GM12873 (cell line): ENCODE results near the gene EPHB2.
A peak's percentile ranks its signal among the peaks of the same experiment; 100 is the strongest.

Experiments
- CTCF ChIP-seq: IDR thresholded peaks from 2 replicates; pipeline ENCODE4 v1.5.1; 2012; ENCODE audit warnings: low read depth, mild to moderate bottlenecking, moderate library complexity, low read length, control low read depth; ENCODE audit not compliant: insufficient read depth; ENCODE audit errors: missing control alignments

The EPHB2 gene

GRCh38 chr1:22930240-22930912 is 219.7 kb downstream of the EPHB2 start:
- TF ChIP-seq CTCF: peak; percentile 75

- TF ChIP-seq CTCF: no peak
Measured at GRCh38 chr1:22932803-22933470, 222.3 kb downstream of the EPHB2 start.

GRCh38 chr1:22935433-22935832 is 224.8 kb downstream of the EPHB2 start:
- TF ChIP-seq CTCF: no peak

GRCh38 chr1:22936681-22937080 is 226.0 kb downstream of the EPHB2 start:
- TF ChIP-seq CTCF: no peak

- TF ChIP-seq CTCF: no peak
Measured at GRCh38 chr1:22941257-22941656, 230.6 kb downstream of the EPHB2 start.

- TF ChIP-seq CTCF: no peak
Measured at GRCh38 chr1:22944346-22945055, 233.9 kb downstream of the EPHB2 start.

- no peak for TF ChIP-seq CTCF
Measured at GRCh38 chr1:22949822-22950331, 239.2 kb downstream of the EPHB2 start.
